Endothelial cell of umbilical vein (primary cell): ENCODE results near the gene GRK5. TPM values are rescaled to one million over a fixed set of nuclear protein-coding genes. Genes with fewer than 3 reads are reported as not detected.

ENCODE experiments used
- BruUV-seq: library from RNA; stranded (reverse); fragments of 400-500 nt; replicated peaks from 2 replicates; lab custom pipeline; 2021; lab: Mats Ljungman, UMichigan
- CTCF ChIA-PET: fragments of 300-600, 350-600 bp; sonication (Branson Sonifier 250); formaldehyde crosslinking; loops from one replicate; lab custom pipeline; 2021; ENCODE audit warnings: antibody characterized with exemption, inconsistent platforms; lab: Charles Lee
- POLR2A ChIA-PET: fragments of 300-600, 350-600 bp; sonication (Branson Sonifier 250); formaldehyde crosslinking; loops from one replicate; lab custom pipeline; 2021; ENCODE audit warnings: antibody characterized with exemption, inconsistent platforms; lab: Charles Lee
- DNase-seq: peaks from one replicate; pipeline ENCODE4 v3.0.0-alpha.2; 2011; ENCODE audit warnings: low read depth, low spot score
- FAIRE-seq: peaks from 2 replicates; lab custom pipeline; 2011; peaks lifted over from hg19 to GRCh38; lab: Jason Lieb, UNC
- H2AFZ ChIP-seq: 2 replicates; pipeline ENCODE4 v1.6.0; 2012; ENCODE audit warnings: low read depth, low read length, control low read depth, inconsistent platforms
- H3K27ac ChIP-seq: 2 replicates; pipeline ENCODE4 v1.5.1; 2011; ENCODE audit warnings: low read depth, mild to moderate bottlenecking, control low read depth, low read length, moderate library complexity; ENCODE audit not compliant: insufficient read depth
- H3K27me3 ChIP-seq, 2 experiments: 2 replicates each; pipeline versions ENCODE4 v1.6.0 to v1.6.1; 2011; ENCODE audit warnings: low read length in 2 of 2, mixed read lengths in 1 of 2; ENCODE audit not compliant: control insufficient read depth in 2 of 2, insufficient read depth in 2 of 2
- H3K36me3 ChIP-seq, 2 experiments: 2 replicates in 1 of 2; 3 replicates in 1 of 2; pipeline ENCODE4 v1.5.1; 2011; ENCODE audit warnings: low read length in 2 of 2, mild to moderate bottlenecking in 1 of 2, moderate library complexity in 1 of 2; ENCODE audit not compliant: control insufficient read depth in 2 of 2, insufficient read depth in 2 of 2; ENCODE audit errors: extremely low read depth in 1 of 2
- H3K4me1 ChIP-seq: 3 replicates; pipeline ENCODE4 v1.5.1; 2011; ENCODE audit warnings: mild to moderate bottlenecking, low read length; ENCODE audit not compliant: control insufficient read depth, insufficient read depth; ENCODE audit errors: extremely low read depth
- H3K4me2 ChIP-seq: 2 replicates; pipeline ENCODE4 v1.6.1; 2011; ENCODE audit warnings: low read length, control low read depth, mixed read lengths; ENCODE audit not compliant: insufficient read depth
- H3K4me3 ChIP-seq, 3 experiments: fragments of 200-600 bp in 1 of 3; sonication (generic), shearing (Covaris generic) in 1 of 3; replicated peaks in 1 of 3; 2 replicates each; pipeline ENCODE4 v1.5.1; 2011 to 2016; ENCODE audit warnings: control low read depth in 3 of 3, low read length in 3 of 3, mild to moderate bottlenecking in 2 of 3, inconsistent platforms in 1 of 3, low read depth in 1 of 3, moderate library complexity in 1 of 3; ENCODE audit not compliant: insufficient read depth in 1 of 3
- H3K79me2 ChIP-seq: 2 replicates; pipeline ENCODE4 v1.6.0; 2012; ENCODE audit warnings: low read length, inconsistent platforms; ENCODE audit not compliant: control insufficient read depth, insufficient read depth
- H3K9ac ChIP-seq: replicated peaks from 2 replicates; pipeline ENCODE3; 2011; ENCODE audit warnings: low read length, control low read depth; ENCODE audit not compliant: insufficient read depth; ENCODE audit errors: extremely low read depth
- H3K9me1 ChIP-seq: replicated peaks from 3 replicates; pipeline ENCODE4 v1.6.0; 2011; ENCODE audit warnings: mild to moderate bottlenecking, low read length; ENCODE audit not compliant: control insufficient read depth, insufficient read depth; ENCODE audit errors: extremely low read depth
- H3K9me3 ChIP-seq: replicated peaks from 2 replicates; pipeline ENCODE4 v1.5.1; 2012; ENCODE audit warnings: low read length, inconsistent platforms; ENCODE audit not compliant: control insufficient read depth, insufficient read depth
- H4K20me1 ChIP-seq: replicated peaks from 2 replicates; pipeline ENCODE3; 2011; ENCODE audit warnings: mild to moderate bottlenecking, low read length; ENCODE audit not compliant: control insufficient read depth, insufficient read depth; ENCODE audit errors: extremely low read depth
- EZH2 ChIP-seq: IDR thresholded peaks from 2 replicates; pipeline ENCODE4 v1.6.1; 2012; ENCODE audit warnings: borderline replicate concordance, low read depth, mild to moderate bottlenecking, moderate library complexity, low read length, inconsistent platforms; ENCODE audit not compliant: severe bottlenecking
- FOS ChIP-seq: IDR thresholded peaks from 2 replicates; pipeline ENCODE4 v1.6.1; 2011; ENCODE audit warnings: mild to moderate bottlenecking, low read length, moderate library complexity, borderline replicate concordance; ENCODE audit not compliant: insufficient read depth
- GATA2 ChIP-seq: IDR thresholded peaks from 2 replicates; pipeline ENCODE4 v1.7.0; 2011; ENCODE audit warnings: low read depth, mild to moderate bottlenecking, moderate library complexity, mixed read lengths, low read length; ENCODE audit not compliant: insufficient read length, insufficient read depth
- JUN ChIP-seq: IDR thresholded peaks from 2 replicates; pipeline ENCODE4 v1.6.1; 2011; ENCODE audit warnings: borderline replicate concordance, low read depth; ENCODE audit not compliant: insufficient read length, insufficient read depth
- MAX ChIP-seq: IDR thresholded peaks from 2 replicates; pipeline ENCODE4 v1.6.1; 2011; ENCODE audit not compliant: insufficient read depth, insufficient read length
- MYC ChIP-seq: IDR thresholded peaks from one replicate; pipeline ENCODE4 v1.6.1; 2011; ENCODE audit warnings: mild to moderate bottlenecking, low read depth, low read length
- POLR2A ChIP-seq: IDR thresholded peaks from 2 replicates; pipeline ENCODE4 v1.6.1; 2012; ENCODE audit warnings: low read depth, mild to moderate bottlenecking, control low read depth, low read length
- POLR2AphosphoS5 ChIP-seq: IDR thresholded peaks from 2 replicates; pipeline ENCODE4 v1.6.1; 2012; ENCODE audit warnings: low read depth, mild to moderate bottlenecking, control low read depth, low read length, moderate library complexity; ENCODE audit not compliant: insufficient read depth
- dilution Hi-C: fragments of 300-500 bp; cut with MboI; formaldehyde crosslinking; loops from one replicate; pipeline ENCODE4 v1.15.0; 2019; ENCODE audit warnings: low sequenced_read_pairs; ENCODE audit not compliant: extremely low pct_ligation_motif_present
- intact Hi-C: fragments of 100-400 bp; cut with micrococcal nuclease; formaldehyde crosslinking; loops from one replicate; pipeline ENCODE4 v1.10.0; 2022
- polyA plus RNA-seq, 4 experiments: library from polyadenylated mRNA; depleted of rRNA in 3 of 4; stranded (reverse) in 3 of 4; unstranded in 1 of 4; fragments of >200 nt; gene quantifications; 2 replicates each; pipeline versions ENCODE4 v1.2.1 to v1.2.3, GENCODE V29; 2011 to 2012; ENCODE audit warnings: missing spikeins in 1 of 4
- total RNA-seq: library from RNA; stranded (reverse); gene quantifications from 2 replicates; pipeline ENCODE4 v1.2.3, GENCODE V29; 2021
- TF ChIP-seq, protein P1 (sequence below), 2 donors: IDR thresholded peaks; 1 replicate in 1 of 2; 2 replicates in 1 of 2; pipeline ENCODE4 v1.5.1; 2011; ENCODE audit warnings: low read length in 2 of 2, mild to moderate bottlenecking in 2 of 2, moderate library complexity in 2 of 2, control low read depth in 1 of 2, inconsistent platforms in 1 of 2, low read depth in 1 of 2; ENCODE audit not compliant: insufficient read depth in 1 of 2; ENCODE audit errors: extremely low read depth in 1 of 2

The GRK5 gene
- total and polyA plus RNA-seq, 2 donors (not counting 3 experiments of a cell fraction or from before 2014, with no cell fraction given): 13.1 to 29.5 TPM

GRCh38 chr10:119474606-119475005, 267.2 kb downstream of the GRK5 start:
- intact Hi-C loops: no loop called here

GRCh38 chr10:119477444-119477843, 270.1 kb downstream of the GRK5 start:
- Histone ChIP-seq H3K9me3 (no peaks in the 10 kb centered on the region), H3K36me3 (no peaks in the 10 kb centered on the region), H3K9me1 (no peaks in the 10 kb centered on the region), H3K9ac (no peak overlapping the region), H4K20me1 (no peaks in the 10 kb centered on the region), H3K4me1 (no peaks in the 10 kb centered on the region), H3K4me3 (no peak overlapping the region), H2AFZ (no peak overlapping the region), H3K4me2 (no peak overlapping the region), H3K27me3 (peaks cover 27 to 30% of the 10 kb centered on the region in 2 experiments), H3K79me2 (no peaks in the 10 kb centered on the region), H3K27ac (no peak overlapping the region)
- CTCF ChIA-PET: interaction anchor here (1.9 to 4.7 kb wide), 2 partner anchors 12 kb away, joined by 5 to 30 read pairs; no protein-coding TSS in a partner anchor
- BruUV-seq: no TSS peak
- dilution Hi-C loops (no loop called here), intact Hi-C loops (no loop called here)
- DNase-seq (no peak), FAIRE-seq (no peak)
- no peak for TF ChIP-seq MYC
- TF ChIP-seq FOS: no peak
- no peak for TF ChIP-seq EZH2
- TF ChIP-seq MAX: no peak
- no peak for TF ChIP-seq POLR2A
- no peak for TF ChIP-seq JUN
- TF ChIP-seq GATA2: no peak
- TF ChIP-seq, protein P1, sequence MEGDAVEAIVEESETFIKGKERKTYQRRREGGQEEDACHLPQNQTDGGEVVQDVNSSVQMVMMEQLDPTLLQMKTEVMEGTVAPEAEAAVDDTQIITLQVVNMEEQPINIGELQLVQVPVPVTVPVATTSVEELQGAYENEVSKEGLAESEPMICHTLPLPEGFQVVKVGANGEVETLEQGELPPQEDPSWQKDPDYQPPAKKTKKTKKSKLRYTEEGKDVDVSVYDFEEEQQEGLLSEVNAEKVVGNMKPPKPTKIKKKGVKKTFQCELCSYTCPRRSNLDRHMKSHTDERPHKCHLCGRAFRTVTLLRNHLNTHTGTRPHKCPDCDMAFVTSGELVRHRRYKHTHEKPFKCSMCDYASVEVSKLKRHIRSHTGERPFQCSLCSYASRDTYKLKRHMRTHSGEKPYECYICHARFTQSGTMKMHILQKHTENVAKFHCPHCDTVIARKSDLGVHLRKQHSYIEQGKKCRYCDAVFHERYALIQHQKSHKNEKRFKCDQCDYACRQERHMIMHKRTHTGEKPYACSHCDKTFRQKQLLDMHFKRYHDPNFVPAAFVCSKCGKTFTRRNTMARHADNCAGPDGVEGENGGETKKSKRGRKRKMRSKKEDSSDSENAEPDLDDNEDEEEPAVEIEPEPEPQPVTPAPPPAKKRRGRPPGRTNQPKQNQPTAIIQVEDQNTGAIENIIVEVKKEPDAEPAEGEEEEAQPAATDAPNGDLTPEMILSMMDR (IDR thresholded peaks at IDR 0.05; ENCODE audit: extremely low read depth in 1 of 2, insufficient read depth in 1 of 2, low read depth in 1 of 2, low read length in 2 of 2): no peak
- no peak for TF ChIP-seq POLR2AphosphoS5
- POLR2A ChIA-PET: no interaction called here

More at GRCh38 chr10:119474606-119475005, 267.2 kb downstream of the GRK5 start:
- dilution Hi-C loops: no loop called here
- H3K79me2 ChIP-seq: no peaks in the 10 kb centered on the region
- no peaks in the 10 kb centered on the region for H3K9me1 ChIP-seq
- ChIA-PET POLR2A (no interaction called here), CTCF (interaction anchor here (1.1 kb wide), 1 partner anchor 14 kb away, joined by 3 read pairs; no protein-coding TSS in a partner anchor)
- no peak overlapping the region for H3K4me3 ChIP-seq
- no peak overlapping the region for H3K9ac ChIP-seq
- DNase-seq (no peak), FAIRE-seq (no peak)
- no peak overlapping the region for H2AFZ ChIP-seq
- no peaks in the 10 kb centered on the region for H4K20me1 ChIP-seq
- H3K27me3 ChIP-seq: peaks cover 30 to 40% of the 10 kb centered on the region in 2 experiments
- TF ChIP-seq EZH2: no peak
- TF ChIP-seq FOS: no peak
- no peak for TF ChIP-seq GATA2
- TF ChIP-seq MYC: no peak
- no peak for TF ChIP-seq MAX
- H3K27ac ChIP-seq: no peak overlapping the region
- no peaks in the 10 kb centered on the region for H3K36me3 ChIP-seq
- H3K4me1 ChIP-seq: no peaks in the 10 kb centered on the region
- no peak overlapping the region for H3K4me2 ChIP-seq
- H3K9me3 ChIP-seq: no peaks in the 10 kb centered on the region
- BruUV-seq: no TSS peak
